WI38 (cell line): ENCODE results near the gene PLEKHH3.

Source experiments
- H3K4me3 ChIP-seq: 2 replicates; pipeline ENCODE4 v1.5.1; 2011; ENCODE audit warnings: low read depth, mild to moderate bottlenecking, control low read depth, low read length
- CTCF ChIP-seq: IDR thresholded peaks from 2 replicates; pipeline ENCODE4 v1.5.1; 2012; ENCODE audit warnings: low read depth, mild to moderate bottlenecking, control low read depth, low read length

PLEKHH3 gene

GRCh38 chr17:42686520-42687128 is 9.8 kb upstream of the PLEKHH3 start:
- TF ChIP-seq CTCF: no peak
- H3K4me3 ChIP-seq: no peak overlapping the region

GRCh38 chr17:42685831-42686230 is 9.0 kb upstream of the PLEKHH3 start:
- TF ChIP-seq CTCF: no peak
- H3K4me3 ChIP-seq: no peak overlapping the region

GRCh38 chr17:42684929-42685556 is 8.2 kb upstream of the PLEKHH3 start:
- TF ChIP-seq CTCF: no peak
- no peak overlapping the region for H3K4me3 ChIP-seq

- TF ChIP-seq CTCF: no peak
- H3K4me3 ChIP-seq: peak overlapping the region; percentile 73
Measured at GRCh38 chr17:42683407-42684034, 6.7 kb upstream of the PLEKHH3 start.

- peak overlapping the region; percentile 73 for H3K4me3 ChIP-seq
- no peak for TF ChIP-seq CTCF
Measured at GRCh38 chr17:42682722-42683403, 6.1 kb upstream of the PLEKHH3 start.

- peak within 1 kb of the TSS; percentile 73 for H3K4me3 ChIP-seq
Measured at GRCh38 chr17:42681976-42682721, 5.4 kb upstream of the PLEKHH3 start, which contains the start of gene CNTNAP1. Gene CNTNAP1, plus strand, starts transcription at chr17:42682531. Its CDS starts 299 bp downstream, at chr17:42682830.

More at GRCh38 chr17:42681976-42682721, 5.4 kb upstream of the PLEKHH3 start, which contains the start of gene CNTNAP1:
- no peak for TF ChIP-seq CTCF
